WTC11 (cell line): ENCODE measurements around the gene RBM39.

Source experiments
- CBFB ChIP-seq: sonication (generic); formaldehyde crosslinking; IDR thresholded peaks from 2 replicates; pipeline ENCODE4 v1.8.1; 2022; ENCODE audit warnings: mild to moderate bottlenecking, low read depth, missing genetic modification reagents
- ETV6 ChIP-seq: sonication (generic); formaldehyde crosslinking; IDR thresholded peaks from 2 replicates; pipeline ENCODE4 v1.8.1; 2022; ENCODE audit warnings: mild to moderate bottlenecking, missing genetic modification reagents
- FOXP1 ChIP-seq: sonication (generic); formaldehyde crosslinking; IDR thresholded peaks from 2 replicates; pipeline ENCODE4 v1.8.0; 2022; ENCODE audit warnings: missing genetic modification reagents, mild to moderate bottlenecking, moderate library complexity, borderline replicate concordance
- PRDM15 ChIP-seq: sonication (generic); formaldehyde crosslinking; IDR thresholded peaks from 2 replicates; pipeline ENCODE4 v1.8.0; 2022; ENCODE audit warnings: missing genetic modification reagents
- ZNF423 ChIP-seq: fragments of 250-450 bp; sonication (Bioruptor Pico); IDR thresholded peaks from 2 replicates; pipeline ENCODE4 v2.1.2; 2022; ENCODE audit warnings: mild to moderate bottlenecking, moderate library complexity
- TF ChIP-seq, protein P1 (sequence below): fragments of 200-600 bp; IDR thresholded peaks from 2 replicates; pipeline ENCODE4 v1.8.0; 2022; ENCODE audit warnings: antibody characterized with exemption
- TF ChIP-seq, protein P2 (sequence below): sonication (generic); formaldehyde crosslinking; IDR thresholded peaks from 2 replicates; pipeline ENCODE4 v1.8.1; 2023; ENCODE audit warnings: mild to moderate bottlenecking, missing genetic modification reagents, moderate library complexity

- TF ChIP-seq, protein P1, sequence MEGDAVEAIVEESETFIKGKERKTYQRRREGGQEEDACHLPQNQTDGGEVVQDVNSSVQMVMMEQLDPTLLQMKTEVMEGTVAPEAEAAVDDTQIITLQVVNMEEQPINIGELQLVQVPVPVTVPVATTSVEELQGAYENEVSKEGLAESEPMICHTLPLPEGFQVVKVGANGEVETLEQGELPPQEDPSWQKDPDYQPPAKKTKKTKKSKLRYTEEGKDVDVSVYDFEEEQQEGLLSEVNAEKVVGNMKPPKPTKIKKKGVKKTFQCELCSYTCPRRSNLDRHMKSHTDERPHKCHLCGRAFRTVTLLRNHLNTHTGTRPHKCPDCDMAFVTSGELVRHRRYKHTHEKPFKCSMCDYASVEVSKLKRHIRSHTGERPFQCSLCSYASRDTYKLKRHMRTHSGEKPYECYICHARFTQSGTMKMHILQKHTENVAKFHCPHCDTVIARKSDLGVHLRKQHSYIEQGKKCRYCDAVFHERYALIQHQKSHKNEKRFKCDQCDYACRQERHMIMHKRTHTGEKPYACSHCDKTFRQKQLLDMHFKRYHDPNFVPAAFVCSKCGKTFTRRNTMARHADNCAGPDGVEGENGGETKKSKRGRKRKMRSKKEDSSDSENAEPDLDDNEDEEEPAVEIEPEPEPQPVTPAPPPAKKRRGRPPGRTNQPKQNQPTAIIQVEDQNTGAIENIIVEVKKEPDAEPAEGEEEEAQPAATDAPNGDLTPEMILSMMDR = no peak
- no peak for TF ChIP-seq ZNF423
- TF ChIP-seq ETV6 (CRISPR knock-in tag) = no peak
- TF ChIP-seq PRDM15 (CRISPR knock-in tag) = no peak
- no peak for TF ChIP-seq FOXP1 (CRISPR knock-in tag)
- no peak for TF ChIP-seq CBFB
- TF ChIP-seq, protein P2, sequence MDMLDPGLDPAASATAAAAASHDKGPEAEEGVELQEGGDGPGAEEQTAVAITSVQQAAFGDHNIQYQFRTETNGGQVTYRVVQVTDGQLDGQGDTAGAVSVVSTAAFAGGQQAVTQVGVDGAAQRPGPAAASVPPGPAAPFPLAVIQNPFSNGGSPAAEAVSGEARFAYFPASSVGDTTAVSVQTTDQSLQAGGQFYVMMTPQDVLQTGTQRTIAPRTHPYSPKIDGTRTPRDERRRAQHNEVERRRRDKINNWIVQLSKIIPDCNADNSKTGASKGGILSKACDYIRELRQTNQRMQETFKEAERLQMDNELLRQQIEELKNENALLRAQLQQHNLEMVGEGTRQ = no peak
Measured at GRCh38 chr20:35730583-35731468, 11.2 kb downstream of the RBM39 start.
